ENCODE results near the gene PECR. TPM values are rescaled to one million over a fixed set of nuclear protein-coding genes. Genes with fewer than 3 reads are reported as not detected.

The PECR gene
- total RNA-seq, 1 donor = 9.9 TPM

DNA sequence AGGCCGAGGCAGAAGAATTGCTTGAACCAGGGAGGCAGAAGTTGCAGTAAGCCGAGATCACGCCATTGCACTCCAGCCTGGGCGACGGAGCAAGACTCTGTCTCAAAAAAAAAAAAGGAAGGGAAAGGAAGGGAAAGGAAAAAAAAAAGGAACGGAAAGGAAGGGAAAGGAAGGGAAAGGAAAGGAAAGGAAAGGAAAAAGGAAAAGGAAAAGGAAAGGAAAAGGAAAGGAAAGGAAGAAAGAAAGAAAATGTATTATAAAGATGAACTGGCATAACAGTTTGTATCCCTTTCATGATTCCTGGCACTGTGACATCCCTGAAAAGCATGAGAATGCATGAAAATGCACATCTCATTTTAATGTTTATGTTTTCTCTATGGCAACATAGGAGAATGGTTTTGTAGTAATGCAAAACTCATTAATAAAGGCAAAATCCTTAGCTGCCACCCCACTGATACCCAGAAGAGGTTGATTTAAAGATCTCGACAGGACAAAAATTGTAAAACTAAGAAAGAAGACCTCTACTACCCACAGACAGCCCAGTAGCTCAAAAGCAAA is 56.8 kb downstream of the PECR start:
- no peak overlapping the region for H3K4me3 ChIP-seq (ENCODE audit: low read depth, low read length)
- TF ChIP-seq, protein P1, sequence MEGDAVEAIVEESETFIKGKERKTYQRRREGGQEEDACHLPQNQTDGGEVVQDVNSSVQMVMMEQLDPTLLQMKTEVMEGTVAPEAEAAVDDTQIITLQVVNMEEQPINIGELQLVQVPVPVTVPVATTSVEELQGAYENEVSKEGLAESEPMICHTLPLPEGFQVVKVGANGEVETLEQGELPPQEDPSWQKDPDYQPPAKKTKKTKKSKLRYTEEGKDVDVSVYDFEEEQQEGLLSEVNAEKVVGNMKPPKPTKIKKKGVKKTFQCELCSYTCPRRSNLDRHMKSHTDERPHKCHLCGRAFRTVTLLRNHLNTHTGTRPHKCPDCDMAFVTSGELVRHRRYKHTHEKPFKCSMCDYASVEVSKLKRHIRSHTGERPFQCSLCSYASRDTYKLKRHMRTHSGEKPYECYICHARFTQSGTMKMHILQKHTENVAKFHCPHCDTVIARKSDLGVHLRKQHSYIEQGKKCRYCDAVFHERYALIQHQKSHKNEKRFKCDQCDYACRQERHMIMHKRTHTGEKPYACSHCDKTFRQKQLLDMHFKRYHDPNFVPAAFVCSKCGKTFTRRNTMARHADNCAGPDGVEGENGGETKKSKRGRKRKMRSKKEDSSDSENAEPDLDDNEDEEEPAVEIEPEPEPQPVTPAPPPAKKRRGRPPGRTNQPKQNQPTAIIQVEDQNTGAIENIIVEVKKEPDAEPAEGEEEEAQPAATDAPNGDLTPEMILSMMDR (IDR thresholded peaks at IDR 0.05; ENCODE audit: insufficient read depth, low read depth, low read length) = no peak
- DNase-seq (ENCODE audit: low read depth) = no peak

DNA sequence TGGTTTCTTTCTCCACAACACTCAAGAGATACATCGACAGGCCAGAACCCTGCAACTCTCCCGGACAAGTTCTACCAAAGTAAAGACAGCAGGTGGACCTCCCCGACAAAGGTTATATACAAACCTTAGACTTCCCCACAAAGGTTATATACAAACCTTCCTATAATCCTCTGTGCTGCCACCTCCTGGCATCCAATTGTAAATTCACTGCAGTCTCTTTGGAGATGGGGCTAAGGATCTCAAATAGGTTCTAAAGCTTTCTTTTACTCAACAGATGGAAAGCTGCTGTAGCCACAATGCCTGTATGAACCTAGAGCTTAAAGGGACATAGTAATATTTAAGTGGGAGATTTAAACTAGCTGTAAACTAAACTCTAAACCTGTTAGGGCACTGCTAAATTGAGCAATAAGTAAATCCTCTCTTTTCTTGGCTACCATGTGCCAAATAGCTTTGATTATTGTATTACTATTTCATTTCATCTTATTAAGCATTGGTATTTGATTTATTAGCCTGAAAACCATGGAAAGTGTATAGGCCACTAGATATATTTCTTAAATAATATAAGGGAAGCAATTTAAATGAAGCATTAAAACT is 58.5 kb downstream of the PECR start:
- TF ChIP-seq, protein P1 (IDR thresholded peaks at IDR 0.05; ENCODE audit: insufficient read depth, low read depth, low read length) = peak; percentile 79
- peak; percentile 53 for DNase-seq (ENCODE audit: low read depth)
- H3K4me3 ChIP-seq (ENCODE audit: low read depth, low read length) = no peak overlapping the region

DNA sequence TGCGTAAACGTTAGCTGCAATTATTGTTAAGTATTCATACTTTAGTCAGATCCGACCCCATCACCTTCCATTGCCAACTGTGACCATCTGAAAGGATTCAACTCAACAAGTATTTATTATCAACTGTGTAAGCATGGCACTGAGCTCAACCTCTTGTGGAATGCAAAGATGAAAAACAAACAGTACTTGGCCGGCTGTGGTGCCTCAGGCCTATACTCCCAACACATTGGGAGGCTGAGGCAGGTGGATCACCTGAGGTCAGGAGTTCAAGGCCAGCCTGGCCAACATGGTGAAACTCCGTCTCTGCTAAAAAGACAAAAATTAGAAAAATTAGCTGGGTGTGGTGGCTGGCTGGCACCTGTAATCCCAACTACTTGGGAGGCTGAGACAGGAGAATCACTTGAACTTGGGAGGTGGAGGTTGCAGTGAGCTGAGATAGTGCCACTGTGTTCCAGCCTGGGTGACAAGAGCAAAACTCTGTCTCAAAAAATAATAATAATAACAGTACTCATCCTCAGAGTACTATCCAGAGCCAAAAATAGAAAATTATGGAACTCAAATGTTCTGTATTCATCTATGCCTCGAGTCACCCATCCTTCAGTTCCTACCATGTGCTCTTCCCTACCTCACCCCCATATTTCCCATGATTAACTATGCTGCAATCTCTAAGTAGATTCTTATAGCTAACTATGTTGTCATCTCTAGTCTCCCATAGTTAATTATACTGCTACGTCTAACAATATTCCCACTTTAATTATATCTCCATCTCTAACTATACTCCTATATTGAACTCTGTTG is 59.6 kb downstream of the PECR start:
- H3K4me3 ChIP-seq (ENCODE audit: low read depth, low read length) = no peak overlapping the region
- TF ChIP-seq, protein P1 (IDR thresholded peaks at IDR 0.05; ENCODE audit: insufficient read depth, low read depth, low read length) = no peak
- DNase-seq (ENCODE audit: low read depth) = no peak

DNA sequence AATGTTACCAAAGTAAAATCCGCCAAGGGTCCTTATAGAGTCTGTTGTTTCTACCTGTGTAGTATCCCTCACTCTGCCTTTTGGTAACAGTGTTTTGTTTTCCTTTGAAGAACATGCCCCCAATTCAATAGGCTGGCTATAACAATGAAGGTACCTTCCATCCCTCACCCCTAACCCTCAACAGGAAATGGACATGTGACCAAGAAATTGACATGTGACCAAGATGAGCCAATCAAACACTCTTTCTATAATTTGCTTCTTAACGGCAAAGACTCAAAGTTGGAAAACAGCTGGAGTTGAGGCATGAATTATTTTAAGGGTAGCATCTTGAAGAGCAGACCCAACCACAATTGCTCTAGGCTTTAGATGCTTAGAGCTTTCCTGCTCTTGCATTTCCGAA is 62.9 kb downstream of the PECR start:
- no peak overlapping the region for H3K4me3 ChIP-seq (ENCODE audit: low read depth, low read length)
- TF ChIP-seq, protein P1 (IDR thresholded peaks at IDR 0.05; ENCODE audit: insufficient read depth, low read depth, low read length) = no peak
- no peak for DNase-seq (ENCODE audit: low read depth)

DNA sequence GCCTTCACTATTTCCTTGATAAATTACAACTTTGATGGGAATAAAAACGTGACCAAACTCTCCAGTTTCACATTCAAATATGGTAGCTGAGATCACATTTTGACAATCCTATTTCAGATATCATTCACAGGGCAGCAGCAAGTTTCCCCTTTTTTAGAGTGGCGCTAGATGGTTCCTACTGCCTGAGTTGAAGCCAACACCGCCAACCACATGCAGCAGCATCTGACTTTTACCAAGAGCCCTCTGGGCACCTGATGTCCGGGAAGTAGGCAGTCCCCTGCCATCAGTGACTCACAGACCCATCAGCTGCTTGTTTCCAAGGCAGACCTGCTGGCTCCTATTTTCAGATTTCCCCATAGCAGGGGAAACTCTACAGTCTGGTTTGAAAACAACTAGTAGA is 64.2 kb downstream of the PECR start:
- TF ChIP-seq, protein P1 (IDR thresholded peaks at IDR 0.05; ENCODE audit: insufficient read depth, low read depth, low read length) = no peak
- H3K4me3 ChIP-seq (ENCODE audit: low read depth, low read length) = no peak overlapping the region
- DNase-seq (ENCODE audit: low read depth) = no peak

DNA sequence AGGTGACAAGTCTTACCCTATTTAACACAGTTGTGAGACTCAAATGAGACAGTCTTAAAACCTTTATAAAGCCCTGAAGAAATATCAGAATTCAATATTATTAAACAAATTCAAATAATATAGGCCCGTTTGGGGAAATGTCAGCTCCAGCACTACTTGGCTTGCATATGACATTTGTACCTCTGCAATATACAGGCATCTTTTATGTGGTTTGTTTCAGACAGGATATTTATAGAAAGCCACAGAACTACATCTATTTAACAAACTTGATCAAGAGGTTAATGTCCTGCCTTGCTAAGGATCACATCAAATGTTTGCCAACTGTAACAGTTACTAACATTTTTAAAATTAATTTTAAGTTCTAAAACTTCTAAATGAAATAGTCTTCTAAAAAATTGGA is 65.0 kb downstream of the PECR start:
- no peak for DNase-seq (ENCODE audit: low read depth)
- TF ChIP-seq, protein P1 (IDR thresholded peaks at IDR 0.05; ENCODE audit: insufficient read depth, low read depth, low read length) = no peak
- H3K4me3 ChIP-seq (ENCODE audit: low read depth, low read length) = no peak overlapping the region

Data from fibroblast of villous mesenchyme (primary cell).